Activated CD4-positive, alpha-beta T cell treated with anti-CD3 and anti-CD28 coated beads, Interleukin-2, amount 50 U/mL, for 16 hours (primary cell): ENCODE data around the gene SURF1.
"Not testable (repeated sequence)": the region's sequence is repeated elsewhere in the genome, so short reads cannot be mapped to it uniquely, and the experiment has no call there.

Experiments
- DNase-seq: peaks from one replicate; pipeline ENCODE4 v3.0.0-alpha.2; 2020

The SURF1 gene

GRCh38 chr9:133382507-133383141, 26.3 kb upstream of the SURF1 start:
- DNase-seq = no peak

GRCh38 chr9:133380734-133381133, 24.4 kb upstream of the SURF1 start:
- no peak for DNase-seq

GRCh38 chr9:133379153-133380086, 23.1 kb upstream of the SURF1 start:
- DNase-seq = no peak

- no peak for DNase-seq
Measured at GRCh38 chr9:133378408-133378962, 22.2 kb upstream of the SURF1 start.

- DNase-seq = no peak
Measured at GRCh38 chr9:133377721-133378216, 21.5 kb upstream of the SURF1 start.

GRCh38 chr9:133377280-133377679, 21.0 kb upstream of the SURF1 start:
- DNase-seq = not testable (repeated sequence)

- peak; percentile 96 for DNase-seq
Measured at GRCh38 chr9:133375724-133376654, 19.7 kb upstream of the SURF1 start, which contains the start of the genes STKLD1 and SURF4. STKLD1 (plus strand) TSS chr9:133376366; CDS start chr9:133376474, 108 bp downstream. SURF4 (minus strand) TSS chr9:133376060; CDS start chr9:133375969, 91 bp downstream.

- peak; percentile 46 for DNase-seq
Measured at GRCh38 chr9:133375116-133375723, 18.9 kb upstream of the SURF1 start.

- DNase-seq = peak; percentile 73
Measured at GRCh38 chr9:133374612-133375115, 18.4 kb upstream of the SURF1 start.

GRCh38 chr9:133372144-133372543, 15.9 kb upstream of the SURF1 start:
- DNase-seq = no peak

GRCh38 chr9:133371261-133371711, 15.0 kb upstream of the SURF1 start:
- DNase-seq = peak; percentile 90

GRCh38 chr9:133370685-133371084, 14.4 kb upstream of the SURF1 start:
- DNase-seq = peak; percentile 66

- peak; percentile 64 for DNase-seq
Measured at GRCh38 chr9:133369933-133370332, 13.6 kb upstream of the SURF1 start.

- no peak for DNase-seq
Measured at GRCh38 chr9:133369422-133369821, 13.1 kb upstream of the SURF1 start.

GRCh38 chr9:133368249-133368881, 12.1 kb upstream of the SURF1 start:
- DNase-seq = no peak

GRCh38 chr9:133367778-133368177, 11.5 kb upstream of the SURF1 start:
- no peak for DNase-seq

- no peak for DNase-seq
Measured at GRCh38 chr9:133367221-133367620, 10.9 kb upstream of the SURF1 start.

- no peak for DNase-seq
Measured at GRCh38 chr9:133366435-133366834, 10.1 kb upstream of the SURF1 start.

- DNase-seq = no peak
Measured at GRCh38 chr9:133362359-133363044, 6.2 kb upstream of the SURF1 start.

GRCh38 chr9:133361507-133362092, 5.3 kb upstream of the SURF1 start:
- no peak for DNase-seq
